NCI-H1105 treated with DMSO at 0.1 percent for 48 hours (cell line): ENCODE data around the gene NINJ2.

Experiments used
- DNase-seq: peaks from one replicate; lab custom pipeline; 2025; lab: John Stamatoyannopoulos, UW

NINJ2 gene

DNA sequence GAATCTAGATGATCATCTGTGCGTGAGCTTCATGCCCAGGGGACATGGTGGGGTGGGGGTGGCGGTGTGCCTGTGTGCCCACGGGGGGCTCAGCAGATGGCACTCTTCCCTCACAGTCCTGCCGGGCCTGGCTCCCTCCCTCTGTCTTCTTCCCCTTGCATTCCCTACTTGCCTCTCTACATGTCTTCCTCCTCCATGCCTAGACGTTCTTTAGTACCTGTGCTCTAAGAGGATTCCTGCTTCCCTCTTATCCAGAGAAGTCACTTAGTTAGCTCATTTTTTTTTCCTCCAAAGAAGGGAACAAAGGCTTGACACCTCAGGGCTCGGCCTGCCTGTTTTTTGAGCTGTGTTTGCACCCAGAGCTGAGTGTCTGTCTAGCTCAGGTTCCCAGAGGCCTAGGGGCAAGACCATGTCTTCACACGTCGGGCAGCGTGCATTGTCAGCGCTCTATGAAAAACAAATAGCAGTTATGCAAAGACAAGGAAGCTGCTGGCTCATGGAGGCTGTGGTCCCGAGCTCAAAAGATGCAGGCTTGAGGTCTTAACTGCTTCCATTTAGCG lies 48.8 kb downstream of the NINJ2 start:
- no peak for DNase-seq

DNA sequence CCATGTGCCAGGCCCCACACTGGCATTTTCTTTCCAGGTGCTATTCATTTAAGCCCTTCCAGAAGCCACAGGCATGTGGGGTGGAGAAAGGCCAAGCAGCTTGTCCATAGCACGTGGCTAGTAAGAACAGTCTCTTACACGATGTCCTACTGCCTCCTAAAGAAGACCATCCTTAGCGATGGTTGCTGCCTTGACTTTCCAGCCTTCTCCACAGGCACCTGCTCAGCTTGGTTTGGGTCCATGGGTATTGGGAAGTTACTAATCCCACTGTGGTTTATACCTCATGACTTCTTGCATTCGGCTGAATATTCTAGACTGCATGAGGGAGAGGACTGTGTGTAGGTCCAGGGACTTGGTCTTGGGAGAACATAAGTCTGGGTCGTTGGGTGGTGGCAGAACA lies 49.2 kb downstream of the NINJ2 start:
- no peak for DNase-seq

DNA sequence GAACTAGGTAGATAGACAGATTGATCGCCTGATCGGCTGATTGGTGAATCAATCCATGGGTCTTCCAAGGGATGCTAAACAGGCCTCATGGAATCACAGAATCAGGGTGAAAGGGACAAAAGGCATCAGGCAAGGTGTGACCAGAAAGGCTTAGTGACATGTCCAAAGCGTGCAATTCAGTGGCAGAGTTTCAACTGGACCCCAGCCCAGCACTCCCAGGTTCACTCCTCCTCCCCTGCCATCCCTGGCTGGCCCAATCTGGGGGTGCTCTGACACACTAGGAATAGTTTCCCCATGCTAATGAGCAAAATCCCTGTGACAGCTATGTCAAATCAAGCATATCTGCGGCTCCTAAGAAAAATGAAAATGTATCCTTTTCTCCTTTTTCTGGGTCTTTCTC lies 50.4 kb downstream of the NINJ2 start:
- DNase-seq, result no peak

DNA sequence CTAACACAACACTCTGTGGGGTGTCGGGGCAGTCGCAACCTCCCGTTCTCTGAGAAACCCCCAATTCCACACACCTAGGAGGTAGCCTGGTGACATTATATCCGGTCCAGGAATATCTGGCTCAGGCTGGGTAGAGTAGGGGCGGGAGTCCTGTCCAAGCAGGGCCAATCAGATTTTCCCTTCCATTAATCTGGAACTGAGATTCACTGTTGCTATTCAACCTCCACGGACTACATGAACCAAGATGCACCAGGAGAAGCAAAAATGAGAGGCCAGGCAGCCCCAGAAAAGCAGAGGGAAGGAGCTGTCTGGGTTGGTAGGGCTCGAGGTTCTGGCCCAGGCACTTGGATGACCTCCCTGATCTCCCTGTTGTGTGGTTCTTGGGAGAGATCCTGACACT lies 51.0 kb downstream of the NINJ2 start:
- no peak for DNase-seq

DNA sequence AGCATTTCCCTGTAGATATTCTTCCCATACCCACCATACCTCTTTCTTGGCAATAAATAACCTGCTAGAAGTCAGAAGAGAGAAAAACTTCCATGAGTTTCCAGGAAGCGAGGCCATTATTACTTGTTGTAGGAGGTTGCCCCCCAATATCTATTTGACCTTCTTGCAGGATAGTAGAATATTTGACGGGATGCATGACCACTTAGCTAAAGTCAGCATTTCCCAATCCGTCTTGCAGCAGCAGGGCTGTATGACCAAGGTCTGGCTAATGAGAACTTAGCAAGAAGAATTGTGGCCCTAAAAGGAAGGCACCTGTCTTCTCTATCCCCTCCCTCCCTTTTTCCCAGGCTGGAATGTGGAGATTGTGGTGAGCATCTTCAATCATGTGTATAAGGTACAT lies 51.5 kb downstream of the NINJ2 start:
- no peak for DNase-seq

DNA sequence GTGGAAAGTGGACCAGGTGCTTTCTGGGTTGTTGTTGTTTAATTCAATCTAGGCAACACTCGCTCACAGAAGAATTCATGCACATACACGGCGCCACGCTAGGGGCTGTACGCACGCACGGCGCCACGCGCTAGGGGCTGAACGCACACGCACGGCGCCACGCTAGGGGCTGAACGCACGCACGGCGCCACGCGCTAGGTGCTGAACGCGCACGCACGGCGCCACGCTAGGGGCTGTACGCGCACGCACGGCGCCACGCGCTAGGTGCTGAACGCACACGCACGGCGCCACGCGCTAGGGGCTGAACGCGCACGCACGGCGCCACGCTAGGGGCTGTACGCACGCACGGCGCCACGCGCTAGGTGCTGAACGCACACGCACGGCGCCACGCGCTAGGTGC lies 54.3 kb downstream of the NINJ2 start:
- DNase-seq, result no peak

DNA sequence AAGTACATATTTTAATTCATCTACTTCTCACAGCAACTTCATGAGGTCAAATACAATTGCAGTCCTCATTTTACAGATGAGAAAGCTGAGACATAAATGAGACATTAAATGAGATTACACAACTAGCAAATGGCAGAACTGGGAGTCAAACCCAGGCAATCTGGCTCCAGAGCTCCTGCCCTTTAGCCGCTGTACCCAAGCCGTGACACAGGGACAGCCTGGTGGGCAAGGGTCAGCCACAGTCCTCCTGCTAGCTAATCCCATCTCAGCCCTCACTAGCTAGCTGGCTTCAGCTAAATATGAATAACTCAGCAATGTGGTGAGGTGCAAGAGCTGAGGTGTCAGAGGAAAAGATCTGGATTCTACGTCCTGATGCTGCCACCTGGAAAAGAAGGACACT lies 54.8 kb downstream of the NINJ2 start:
- DNase-seq, result no peak

- no peak for DNase-seq
These were observed 55.7 kb downstream of the NINJ2 start for GRCh38 chr12:607541-608001.

DNA sequence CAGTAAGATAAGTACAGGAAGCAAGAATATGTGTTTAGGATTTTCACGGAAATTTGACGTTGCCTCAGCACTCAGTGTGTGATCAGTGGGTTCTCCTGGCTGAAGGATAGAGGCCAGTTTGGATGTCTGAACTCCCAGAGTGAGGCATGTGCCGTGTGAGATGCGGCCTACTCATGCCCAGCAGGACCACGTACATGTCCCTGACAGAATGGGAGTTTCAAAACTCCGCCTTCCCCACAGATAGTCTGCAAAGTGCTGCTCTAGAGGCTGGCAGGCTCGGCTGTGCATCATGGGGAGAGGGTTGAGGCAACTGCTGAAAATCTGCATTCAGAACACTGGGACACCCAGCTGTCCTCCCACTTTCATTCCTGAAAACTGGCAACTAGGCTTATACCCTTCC lies 58.3 kb downstream of the NINJ2 start:
- no peak for DNase-seq

DNA sequence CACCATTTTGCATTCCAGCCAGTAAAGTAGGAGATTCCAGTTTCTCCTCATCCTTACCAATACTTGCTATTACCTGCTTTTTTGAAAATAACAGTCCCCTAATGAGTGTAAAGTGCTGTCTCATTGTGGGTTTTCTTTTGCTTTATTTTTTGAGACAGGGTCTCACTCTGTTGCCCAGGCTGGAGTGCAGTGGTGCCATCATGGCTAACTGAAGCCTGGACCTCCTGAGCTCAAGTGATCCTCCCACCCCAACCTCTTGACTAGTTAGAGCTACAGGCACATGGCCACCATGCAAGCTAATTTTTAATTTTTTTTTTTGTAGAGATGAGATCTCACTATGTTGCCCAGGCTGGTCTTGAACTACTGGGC lies 60.6 kb downstream of the NINJ2 start:
- DNase-seq, result no peak

GRCh38 chr12:601976-602699 lies 61.1 kb downstream of the NINJ2 start:
- no peak for DNase-seq

GRCh38 chr12:599756-600155 lies 63.5 kb downstream of the NINJ2 start:
- no peak for DNase-seq

DNA sequence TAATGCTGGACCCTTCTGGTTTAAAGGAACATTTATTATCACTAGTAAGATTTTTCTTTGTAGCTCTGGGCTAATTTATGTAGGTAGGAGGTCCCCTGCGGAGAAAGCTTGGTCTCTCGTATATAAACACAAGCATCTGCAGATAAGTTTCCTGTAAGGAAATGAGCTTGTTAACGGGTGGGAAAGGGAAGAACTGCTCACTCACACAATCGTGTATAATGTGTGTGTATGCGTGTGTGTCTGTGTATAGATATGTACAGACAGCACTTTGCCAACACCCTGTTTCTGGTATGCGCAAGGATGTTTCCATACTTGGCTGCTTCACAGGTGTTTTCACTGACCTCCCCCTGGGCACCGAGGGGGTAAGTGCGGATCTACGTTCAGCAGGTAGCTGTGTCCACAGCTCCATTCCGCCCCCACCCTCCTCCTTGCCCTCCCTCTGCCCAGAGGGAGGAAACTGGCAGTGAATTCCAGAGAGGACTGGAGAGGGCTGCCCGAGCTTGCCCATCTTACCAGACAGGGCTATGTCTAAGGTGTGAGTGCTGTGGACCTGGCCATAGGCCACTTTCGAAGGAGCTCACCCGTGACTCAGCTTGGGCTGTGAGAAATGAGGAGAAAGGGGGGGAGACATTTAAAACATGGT lies 65.2 kb downstream of the NINJ2 start:
- DNase-seq, result no peak

DNA sequence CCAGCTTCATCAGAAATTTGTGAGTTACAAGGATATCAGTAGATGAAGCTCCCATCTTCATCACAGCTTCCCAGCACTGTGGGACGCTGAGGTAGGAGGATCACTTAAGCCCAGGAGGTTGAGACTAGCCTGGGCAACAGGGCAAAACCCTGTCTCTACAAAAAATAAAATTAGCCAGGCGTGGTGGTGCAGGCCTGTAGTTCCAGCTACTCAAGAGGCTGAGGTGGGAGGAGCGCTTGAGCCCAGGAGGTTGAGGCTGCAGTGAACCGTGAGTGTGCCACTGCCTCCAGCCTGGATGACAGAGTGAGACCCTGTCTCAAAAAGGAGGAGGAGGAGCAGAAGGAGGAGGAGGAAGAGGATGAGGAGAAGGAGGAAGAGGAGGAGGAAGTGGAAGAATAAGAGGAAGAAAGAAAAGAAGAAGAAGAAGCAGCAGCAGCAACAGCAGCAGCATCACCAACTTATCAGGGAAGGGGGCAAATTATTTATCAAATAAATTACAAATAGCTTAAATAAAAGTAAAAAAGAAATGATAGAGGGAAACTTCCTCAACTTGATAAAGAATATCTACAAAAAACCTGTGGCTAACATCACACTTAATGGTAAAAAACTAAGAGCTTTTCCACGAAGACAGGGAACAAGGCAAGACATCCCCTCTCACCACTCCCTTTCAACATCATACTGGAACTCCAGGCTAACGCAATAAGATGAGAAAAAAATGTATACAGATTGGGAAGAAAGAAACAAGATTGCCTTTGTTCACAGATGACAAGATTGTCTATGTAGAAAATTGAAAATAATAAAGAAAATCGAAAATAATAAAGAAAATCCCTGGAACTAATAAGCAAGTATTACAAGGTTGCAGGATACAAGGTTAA lies 69.6 kb downstream of the NINJ2 start:
- no peak for DNase-seq

DNA sequence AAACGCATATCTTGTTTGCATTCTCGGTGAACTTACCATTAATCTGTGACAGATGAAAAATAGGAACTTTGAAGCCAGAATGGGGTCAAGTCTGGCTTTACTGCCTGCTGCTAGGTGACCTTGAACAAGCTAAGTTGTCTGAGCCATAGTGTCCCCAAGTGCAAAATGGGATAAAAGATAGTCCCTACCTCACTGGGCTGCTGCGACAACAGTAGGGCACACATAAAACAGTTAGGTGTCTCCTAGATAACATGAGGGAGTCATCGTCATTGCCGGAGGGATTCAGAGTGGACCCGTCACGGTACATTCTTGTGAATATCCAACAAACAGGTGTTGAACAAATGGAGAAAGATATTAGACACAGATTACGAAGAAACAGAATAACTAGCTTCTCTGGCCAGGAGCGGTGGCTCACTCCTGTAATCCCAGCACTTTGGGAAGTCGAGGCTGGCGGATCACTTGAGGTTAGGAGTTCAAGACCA lies 71.2 kb downstream of the NINJ2 start:
- no peak for DNase-seq

GRCh38 chr12:591167-592023 lies 71.8 kb downstream of the NINJ2 start:
- no peak for DNase-seq

- DNase-seq, result no peak
These were observed 73.0 kb downstream of the NINJ2 start for GRCh38 chr12:590206-590750.

DNA sequence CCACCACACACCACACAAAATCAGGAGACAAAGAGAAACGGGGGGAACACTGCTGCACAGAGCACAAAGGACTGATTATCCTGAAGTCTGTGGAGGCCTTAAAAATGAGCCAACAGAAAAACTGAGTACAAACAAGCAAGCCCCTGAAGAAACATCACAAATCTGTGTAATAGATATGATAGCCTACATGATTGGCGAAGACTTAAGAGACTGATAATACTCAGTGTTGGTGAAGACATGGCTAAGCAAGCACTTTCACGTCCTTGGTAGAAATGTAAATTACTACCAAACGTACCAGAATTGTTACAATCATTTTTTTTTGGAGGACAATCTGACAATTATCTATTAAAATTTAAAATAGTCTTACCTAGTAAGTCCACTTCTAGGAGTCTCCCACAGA lies 74.6 kb downstream of the NINJ2 start:
- no peak for DNase-seq

GRCh38 chr12:588024-588322 lies 75.3 kb downstream of the NINJ2 start:
- no peak for DNase-seq

- no peak for DNase-seq
These were observed 75.9 kb downstream of the NINJ2 start for GRCh38 chr12:587132-588023.
